Right atrium auricular region (tissue), 2 donors: ENCODE measurements around the gene UPF1. TPM values are rescaled to one million over a fixed set of nuclear protein-coding genes. Genes with fewer than 3 reads are reported as not detected.

ENCODE experiments used
- DNase-seq: peaks from one replicate; pipeline ENCODE4 v3.0.0-alpha.2; 2019; ENCODE audit warnings: low spot score
- H3K27ac ChIP-seq, 2 donors: fragments of 200-600 bp; sonication (generic); 1 replicate in 1 of 2; 2 replicates in 1 of 2; pipeline ENCODE4 v1.5.1; 2016 to 2019
- H3K27me3 ChIP-seq, 2 donors: fragments of 200-600 bp; sonication (generic); one replicate each; pipeline versions ENCODE4 v1.5.1 to v1.6.0; 2017 to 2019
- H3K36me3 ChIP-seq: fragments of 200-600 bp; sonication (generic); one replicate; pipeline ENCODE4 v1.5.1; 2016
- H3K4me1 ChIP-seq, 2 donors: fragments of 200-600 bp; sonication (generic); one replicate each; pipeline versions ENCODE4 v1.5.1 to v1.6.0; 2017 to 2019
- H3K4me3 ChIP-seq, 2 donors: fragments of 200-600 bp; sonication (generic); 1 replicate in 1 of 2; 2 replicates in 1 of 2; pipeline ENCODE4 v1.5.1; 2017 to 2019; ENCODE audit warnings: mild to moderate bottlenecking in 1 of 2, moderate library complexity in 1 of 2
- H3K9me3 ChIP-seq, 2 donors: fragments of 200-600 bp; sonication (generic); one replicate each; pipeline ENCODE4 v1.5.1; 2019
- total RNA-seq, 2 donors: library from RNA; depleted of rRNA; stranded (reverse); fragments of >200 nt; gene quantifications; one replicate each; pipeline ENCODE4 v1.1.0, GENCODE V29; 2016
- TF ChIP-seq, protein P1 (sequence below), 2 donors: fragments of 200-600 bp; sonication (generic); IDR thresholded peaks; one replicate each; pipeline ENCODE4 v1.5.1; 2019; ENCODE audit warnings: antibody characterized with exemption in 2 of 2

Gene UPF1
- total RNA-seq, 2 donors from 2014 or later: 27.6 to 61.5 TPM

DNA sequence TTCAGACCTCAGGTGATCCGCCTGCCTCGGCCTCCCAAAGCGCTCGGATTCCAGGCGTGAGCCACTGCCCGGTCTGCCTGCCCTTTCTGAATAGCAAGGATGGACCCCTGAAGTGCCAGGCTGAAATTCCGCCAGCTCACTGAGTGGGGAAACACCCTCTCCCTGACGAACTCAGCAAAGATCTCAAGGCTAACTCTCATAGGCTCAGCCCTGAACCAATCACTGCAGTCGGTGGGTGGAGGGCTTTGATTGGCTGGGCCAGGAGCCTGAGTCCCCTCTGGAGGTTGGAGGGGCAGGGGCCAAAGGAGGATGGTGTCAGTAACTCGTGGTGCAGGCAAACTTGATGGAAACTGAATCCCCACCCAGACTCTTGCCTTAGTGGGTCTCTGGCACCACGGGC is 29.4 kb upstream of the UPF1 start:
- no peaks in the 10 kb centered on the region for H3K4me1 ChIP-seq
- no peak for DNase-seq
- TF ChIP-seq, protein P1, sequence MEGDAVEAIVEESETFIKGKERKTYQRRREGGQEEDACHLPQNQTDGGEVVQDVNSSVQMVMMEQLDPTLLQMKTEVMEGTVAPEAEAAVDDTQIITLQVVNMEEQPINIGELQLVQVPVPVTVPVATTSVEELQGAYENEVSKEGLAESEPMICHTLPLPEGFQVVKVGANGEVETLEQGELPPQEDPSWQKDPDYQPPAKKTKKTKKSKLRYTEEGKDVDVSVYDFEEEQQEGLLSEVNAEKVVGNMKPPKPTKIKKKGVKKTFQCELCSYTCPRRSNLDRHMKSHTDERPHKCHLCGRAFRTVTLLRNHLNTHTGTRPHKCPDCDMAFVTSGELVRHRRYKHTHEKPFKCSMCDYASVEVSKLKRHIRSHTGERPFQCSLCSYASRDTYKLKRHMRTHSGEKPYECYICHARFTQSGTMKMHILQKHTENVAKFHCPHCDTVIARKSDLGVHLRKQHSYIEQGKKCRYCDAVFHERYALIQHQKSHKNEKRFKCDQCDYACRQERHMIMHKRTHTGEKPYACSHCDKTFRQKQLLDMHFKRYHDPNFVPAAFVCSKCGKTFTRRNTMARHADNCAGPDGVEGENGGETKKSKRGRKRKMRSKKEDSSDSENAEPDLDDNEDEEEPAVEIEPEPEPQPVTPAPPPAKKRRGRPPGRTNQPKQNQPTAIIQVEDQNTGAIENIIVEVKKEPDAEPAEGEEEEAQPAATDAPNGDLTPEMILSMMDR (IDR thresholded peaks at IDR 0.05): no peak
- H3K36me3 ChIP-seq: no peaks in the 10 kb centered on the region
- H3K27ac ChIP-seq: no peak overlapping the region
- H3K9me3 ChIP-seq: no peaks in the 10 kb centered on the region
- H3K4me3 ChIP-seq: no peak overlapping the region
- no peaks in the 10 kb centered on the region for H3K27me3 ChIP-seq

DNA sequence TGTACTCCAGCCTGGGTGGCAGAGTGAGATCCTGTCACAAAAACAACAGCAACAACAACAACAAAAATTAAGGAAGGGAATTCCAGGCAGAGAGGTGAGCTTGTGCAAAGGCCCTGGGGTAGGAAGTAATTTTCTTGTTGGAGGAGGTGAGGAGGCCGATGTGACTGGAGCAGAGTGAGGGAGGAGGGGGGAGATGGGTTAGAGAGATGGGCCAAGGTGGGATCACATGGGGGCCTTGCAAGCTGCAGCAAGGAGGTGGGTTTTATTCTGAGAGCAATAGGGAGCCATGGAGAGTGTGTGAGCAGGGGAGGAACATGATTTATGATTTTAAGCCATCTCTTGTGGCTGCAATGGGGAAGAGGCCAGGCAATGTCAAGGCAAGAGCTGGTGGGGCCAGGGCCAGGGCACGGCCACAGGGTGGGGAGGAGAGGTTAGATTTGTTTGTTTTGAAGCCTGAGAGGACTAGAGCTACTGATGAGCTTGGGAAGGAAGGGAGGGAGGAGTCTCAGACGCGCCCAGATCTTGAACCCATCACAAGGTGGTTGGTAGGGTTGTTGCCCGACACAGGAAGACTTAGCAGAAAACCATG is 28.1 kb upstream of the UPF1 start:
- Histone ChIP-seq H3K27ac (no peak overlapping the region), H3K4me3 (no peak overlapping the region), H3K9me3 (no peaks in the 10 kb centered on the region), H3K36me3 (no peaks in the 10 kb centered on the region), H3K27me3 (no peaks in the 10 kb centered on the region), H3K4me1 (peaks cover 0 to 5% of the 10 kb centered on the region in 2 donors)
- DNase-seq: no peak
- TF ChIP-seq, protein P1 (IDR thresholded peaks at IDR 0.05): no peak

DNA sequence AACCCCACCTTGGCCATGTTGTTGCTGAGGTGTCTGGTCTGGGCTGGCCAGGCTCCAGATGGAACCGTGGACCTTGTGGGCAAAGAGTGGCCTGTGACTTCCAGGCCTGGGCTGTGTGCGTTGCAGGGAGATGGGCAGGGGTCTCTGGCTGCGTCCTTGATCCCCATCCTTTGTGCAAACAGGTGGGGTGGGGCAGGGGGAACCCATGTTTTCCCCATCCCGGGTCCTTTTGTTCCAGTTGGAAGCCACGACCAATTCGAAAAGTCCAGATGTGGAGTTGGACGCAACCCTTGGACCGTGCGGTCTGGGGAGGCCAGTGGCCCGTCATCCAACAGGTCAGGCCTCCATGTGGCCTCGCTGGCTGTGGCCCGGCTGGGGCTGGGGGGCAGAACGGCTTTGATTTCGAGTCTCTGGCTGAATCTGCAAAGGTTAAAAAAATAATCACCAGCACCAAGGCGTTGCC is 27.6 kb upstream of the UPF1 start:
- Histone ChIP-seq H3K36me3 (no peaks in the 10 kb centered on the region), H3K9me3 (no peaks in the 10 kb centered on the region), H3K4me3 (no peak overlapping the region), H3K27ac (no peak overlapping the region), H3K27me3 (no peaks in the 10 kb centered on the region), H3K4me1 (peaks cover 0 to 11% of the 10 kb centered on the region in 2 donors)
- DNase-seq: no peak
- TF ChIP-seq, protein P1 (IDR thresholded peaks at IDR 0.05): no peak

DNA sequence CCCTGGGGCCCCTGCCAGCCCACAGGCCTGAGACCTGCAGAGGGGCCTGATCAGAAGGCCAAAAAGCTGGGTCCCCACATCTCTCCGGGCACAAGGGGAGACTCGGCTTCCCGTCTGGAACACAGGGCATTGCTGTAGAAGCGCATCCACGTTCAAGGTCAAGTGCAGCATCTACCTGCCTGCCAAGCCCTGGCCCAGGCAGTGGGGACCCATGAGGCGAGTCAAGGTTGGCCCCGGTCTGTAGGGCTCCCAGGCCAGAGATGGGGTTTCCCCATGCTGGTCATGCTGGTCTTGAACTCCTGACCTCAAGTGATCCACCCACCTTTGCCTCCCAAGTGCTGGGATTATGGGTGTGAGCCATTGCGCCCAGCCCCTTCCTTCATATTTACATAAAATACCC is 27.1 kb upstream of the UPF1 start:
- DNase-seq: no peak
- Histone ChIP-seq H3K27me3 (no peaks in the 10 kb centered on the region), H3K4me3 (no peak overlapping the region), H3K9me3 (no peaks in the 10 kb centered on the region), H3K27ac (no peak overlapping the region), H3K4me1 (peaks cover 4 to 12% of the 10 kb centered on the region in 2 donors), H3K36me3 (no peaks in the 10 kb centered on the region)
- TF ChIP-seq, protein P1 (IDR thresholded peaks at IDR 0.05): no peak

DNA sequence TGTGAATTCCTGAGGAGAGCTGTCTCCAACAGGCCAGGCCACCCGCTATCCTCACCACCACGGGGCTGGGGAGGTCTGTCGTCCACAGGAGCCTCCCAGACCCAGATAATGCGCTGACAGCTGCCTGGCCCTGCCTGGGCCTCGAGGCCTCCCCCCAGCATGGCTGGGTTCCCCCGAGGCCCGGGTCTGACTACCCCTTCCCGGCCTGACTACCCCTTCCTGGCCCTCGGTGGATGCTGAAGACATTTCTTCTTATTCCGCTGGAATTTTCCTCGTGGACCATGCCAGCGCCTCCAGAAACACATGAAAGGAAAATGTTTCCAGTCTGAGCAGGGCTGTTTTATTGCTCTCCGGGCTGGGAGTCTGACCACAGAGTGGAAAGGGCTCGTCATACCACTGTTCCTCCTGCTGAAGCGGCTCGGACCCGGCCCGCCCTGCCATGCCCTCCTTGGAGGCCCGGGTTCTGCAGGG is 23.9 kb upstream of the UPF1 start:
- Histone ChIP-seq H3K9me3 (no peaks in the 10 kb centered on the region), H3K4me3 (no peak overlapping the region), H3K4me1 (peaks cover 4 to 12% of the 10 kb centered on the region in 2 donors), H3K36me3 (no peaks in the 10 kb centered on the region), H3K27me3 (no peaks in the 10 kb centered on the region), H3K27ac (peak overlapping the region; percentile 59 to 78)
- TF ChIP-seq, protein P1 (IDR thresholded peaks at IDR 0.05): no peak
- peak; percentile 76 for DNase-seq
